HG03108 (cell line): ENCODE measurements around the gene RNASE7.

Source experiments
- ATAC-seq: cut with Tn5 transposase; IDR thresholded peaks from one replicate; pipeline ENCODE4 v1.9.1; 2021; ENCODE audit warnings: moderate library complexity; ENCODE audit not compliant: unreplicated experiment

RNASE7 gene

DNA sequence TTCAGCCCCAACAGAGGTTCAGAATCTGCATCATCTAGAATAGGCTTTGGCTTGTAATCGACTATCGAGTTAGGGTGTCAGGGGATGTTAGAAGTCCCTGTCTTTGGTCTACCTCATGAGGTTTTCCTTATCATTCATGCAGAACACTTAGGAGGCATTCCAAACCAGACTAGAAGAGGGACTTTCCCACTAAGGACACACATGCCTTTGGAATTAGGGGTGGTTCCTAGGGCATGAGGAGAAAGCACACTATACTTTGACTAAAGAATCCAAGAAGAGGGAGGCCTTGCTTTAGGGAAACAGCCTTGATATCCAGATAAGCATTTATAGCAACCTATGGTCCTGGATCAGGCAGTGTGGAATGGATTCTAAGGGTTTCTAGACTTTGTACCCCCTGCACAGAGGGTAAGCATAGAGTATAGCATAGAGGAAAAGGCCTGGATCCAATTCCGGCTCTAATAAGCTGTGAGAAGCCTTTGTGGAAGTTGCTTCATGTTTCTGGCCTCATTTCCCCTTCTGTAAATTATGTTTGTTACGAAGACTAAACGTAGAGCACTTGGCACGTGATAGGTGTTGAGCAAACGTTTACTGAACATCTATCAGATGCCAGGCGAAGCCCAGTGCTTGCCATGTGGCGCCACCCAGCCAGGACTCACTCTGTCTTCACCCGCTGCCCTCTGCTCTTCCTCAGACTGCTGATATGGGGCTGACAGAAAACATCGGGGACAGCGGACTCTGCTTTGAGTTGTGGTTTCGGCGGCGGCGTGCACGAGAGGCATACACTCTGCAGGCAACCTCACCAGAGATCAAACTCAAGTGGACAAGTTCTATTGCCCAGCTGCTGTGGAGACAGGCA is 43.1 kb downstream of the RNASE7 start:
- no peak for ATAC-seq

DNA sequence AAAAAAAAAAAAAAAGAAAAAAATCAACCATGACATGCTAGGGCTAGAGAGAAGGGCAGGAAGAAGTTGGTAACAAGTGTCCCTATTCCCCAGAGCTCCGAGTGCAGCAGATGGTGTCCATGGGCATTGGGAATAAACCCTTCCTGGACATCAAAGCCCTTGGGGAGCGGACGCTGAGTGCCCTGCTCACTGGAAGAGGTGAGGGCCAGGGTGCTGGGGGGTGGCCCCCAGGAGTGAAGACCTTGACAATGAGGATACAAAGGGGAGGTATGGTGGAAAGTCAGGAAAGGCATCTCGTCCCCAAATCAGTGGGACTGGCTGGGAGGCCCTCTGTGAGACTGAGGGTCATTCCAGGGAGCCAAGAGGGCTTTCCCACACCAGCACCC is 44.7 kb downstream of the RNASE7 start:
- no peak for ATAC-seq

DNA sequence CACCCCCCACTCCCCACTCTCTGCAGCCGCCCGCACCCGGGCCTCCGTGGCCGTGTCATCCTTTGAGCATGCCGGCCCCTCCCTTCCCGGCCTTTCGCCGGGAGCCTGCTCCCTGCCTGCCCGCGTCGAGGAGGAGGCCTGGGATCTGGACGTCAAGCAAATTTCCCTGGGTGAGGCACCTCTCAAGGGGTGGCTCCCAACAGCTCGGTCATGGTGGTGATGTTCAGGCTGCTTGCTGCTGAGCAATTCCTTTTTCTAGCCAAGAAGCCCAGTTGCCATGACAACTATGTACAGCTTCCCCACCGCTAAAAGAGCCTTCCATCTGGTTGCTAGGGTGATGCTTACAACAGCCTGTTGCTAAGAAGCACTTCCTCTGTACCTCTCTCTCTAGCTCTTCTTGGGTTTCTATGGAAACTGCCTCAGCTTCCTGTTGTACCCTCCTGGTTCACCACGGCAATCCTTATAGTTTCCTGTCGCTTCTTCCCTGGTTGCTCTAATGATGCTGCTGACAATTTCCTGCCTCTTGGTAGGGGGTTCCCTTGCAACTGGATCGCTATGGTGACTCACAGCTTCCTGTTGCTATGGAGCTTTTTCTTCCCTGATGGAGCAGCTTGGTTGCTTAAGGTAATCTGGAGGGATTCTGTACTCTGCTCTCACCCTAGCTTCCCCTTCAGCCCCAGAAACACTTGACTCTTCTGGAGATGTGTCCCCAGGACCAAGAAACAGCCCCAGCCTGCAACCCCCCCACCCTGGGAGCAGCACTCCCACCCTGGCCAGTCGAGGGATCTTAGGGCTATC is 45.3 kb downstream of the RNASE7 start:
- no peak for ATAC-seq

DNA sequence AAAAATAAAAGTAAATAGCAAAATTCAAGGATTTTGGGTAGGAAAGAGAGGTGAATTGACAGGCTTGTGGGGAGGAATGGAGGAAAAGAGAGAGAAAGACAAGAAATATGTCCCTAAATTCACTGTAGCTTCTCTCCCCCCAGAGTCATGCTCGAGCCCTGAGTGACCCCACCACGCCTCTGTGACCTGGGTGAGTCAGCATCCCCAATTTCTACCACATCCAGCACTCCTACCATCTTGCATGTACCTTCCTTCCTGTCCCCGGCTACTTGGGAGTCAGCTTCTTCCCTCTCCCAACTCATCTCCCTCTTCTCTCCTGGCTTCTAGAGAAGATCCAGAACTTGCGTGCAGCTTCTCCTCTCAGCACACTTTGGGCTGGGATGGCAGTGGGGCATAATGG is 46.5 kb downstream of the RNASE7 start:
- no peak for ATAC-seq

DNA sequence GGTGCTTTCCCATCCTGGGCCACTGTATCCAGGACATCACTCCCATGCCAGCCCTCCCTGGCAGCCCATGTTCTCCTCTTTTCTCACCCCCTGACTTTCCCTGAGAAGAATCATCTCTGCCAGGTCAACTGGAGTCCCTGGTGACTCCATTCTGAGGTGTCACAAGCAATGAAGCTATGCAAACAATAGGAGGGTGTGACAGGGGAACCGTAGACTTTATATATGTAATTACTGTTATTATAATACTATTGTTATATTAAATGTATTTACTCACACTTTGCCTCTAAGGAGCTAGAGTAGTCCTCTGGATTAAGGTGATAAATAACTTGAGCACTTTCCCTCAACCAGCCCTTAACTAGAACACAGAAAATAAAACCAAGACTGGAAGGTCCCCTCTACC is 47.1 kb downstream of the RNASE7 start:
- no peak for ATAC-seq

DNA sequence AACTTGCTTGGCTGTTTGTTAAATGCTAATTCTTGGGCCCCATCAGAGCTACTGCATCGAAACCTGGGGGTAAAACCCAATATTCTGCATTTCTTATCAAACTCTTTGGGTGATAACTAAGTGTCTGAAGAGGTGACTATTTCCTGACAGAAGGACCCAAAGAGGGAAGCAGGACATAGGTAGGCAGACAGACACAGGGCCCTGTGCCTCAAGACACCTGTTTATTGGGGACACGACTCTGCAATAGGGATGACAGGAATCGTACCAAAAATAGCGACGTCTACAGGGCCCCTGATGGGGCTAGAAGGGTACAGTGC is 47.7 kb downstream of the RNASE7 start:
- ATAC-seq = no peak

DNA sequence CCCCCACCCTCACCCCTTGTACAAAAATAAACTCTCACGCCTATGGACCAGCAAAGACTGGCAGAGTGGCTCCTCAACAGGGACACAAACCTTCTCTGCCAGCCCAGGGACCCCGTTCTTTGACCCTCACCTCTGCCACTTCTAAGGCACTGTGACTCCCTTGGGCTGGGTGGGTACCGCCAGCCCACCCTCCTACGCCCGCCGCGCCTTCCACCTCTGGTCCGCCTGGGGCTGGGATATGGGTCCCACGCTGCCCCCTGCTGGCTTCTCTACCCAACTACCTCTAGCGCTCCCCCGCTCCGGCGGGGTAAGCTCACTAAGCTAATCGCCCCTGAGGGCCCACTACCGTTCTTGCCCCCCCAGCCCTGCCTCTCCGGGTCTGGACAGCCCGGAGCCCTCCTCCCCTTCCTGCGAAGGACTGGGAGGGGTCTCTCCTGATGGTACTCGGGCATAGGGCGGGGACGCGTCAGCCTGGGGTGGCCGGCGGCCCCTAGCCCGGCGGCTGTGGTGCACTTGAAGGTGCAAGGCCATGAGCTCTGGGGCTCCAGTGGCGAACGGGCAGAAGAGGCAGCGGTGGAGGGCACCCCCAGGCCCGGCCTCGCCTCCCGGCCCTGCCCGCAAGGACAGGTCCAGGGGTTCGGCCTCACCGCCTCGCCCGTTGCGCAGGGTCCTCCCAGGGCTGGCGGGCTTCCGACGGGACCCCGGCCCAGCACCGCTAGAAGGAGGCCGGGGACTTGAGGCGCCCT is 48.2 kb downstream of the RNASE7 start:
- no peak for ATAC-seq

DNA sequence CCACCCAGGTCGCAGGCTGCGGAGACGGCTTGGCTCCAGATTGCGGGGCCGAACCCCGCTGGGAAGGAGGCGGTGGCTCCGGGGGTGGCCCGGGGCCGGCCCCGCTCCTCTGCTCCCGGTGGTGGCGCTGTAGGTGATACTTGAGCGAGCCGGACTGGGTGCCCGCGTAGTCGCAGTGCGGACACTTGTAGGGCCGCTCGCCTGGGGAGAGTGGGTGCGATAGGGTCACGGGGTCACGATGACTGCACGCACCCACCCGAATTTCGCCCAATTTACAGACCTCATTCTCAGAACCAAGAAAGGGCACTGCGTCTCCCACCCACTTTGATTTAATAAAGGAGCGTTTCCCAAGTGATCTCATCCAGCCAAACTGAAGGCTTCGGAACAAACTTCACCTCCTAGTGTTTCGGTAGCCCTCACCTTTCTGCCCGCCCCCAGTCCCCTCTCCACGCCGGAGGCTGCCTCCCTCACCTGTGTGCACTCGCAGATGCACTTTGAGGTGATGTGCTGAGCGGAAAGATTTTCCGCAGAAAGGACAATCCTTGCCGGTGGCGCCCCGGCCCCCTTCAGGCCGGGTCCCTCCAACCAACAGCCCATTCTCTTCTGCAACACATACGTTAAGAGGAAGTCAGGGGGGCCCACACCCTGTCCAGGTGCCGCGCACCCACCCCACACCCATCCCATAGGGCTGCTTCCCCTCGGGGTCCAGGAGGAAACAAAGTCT is 48.9 kb downstream of the RNASE7 start:
- no peak for ATAC-seq

DNA sequence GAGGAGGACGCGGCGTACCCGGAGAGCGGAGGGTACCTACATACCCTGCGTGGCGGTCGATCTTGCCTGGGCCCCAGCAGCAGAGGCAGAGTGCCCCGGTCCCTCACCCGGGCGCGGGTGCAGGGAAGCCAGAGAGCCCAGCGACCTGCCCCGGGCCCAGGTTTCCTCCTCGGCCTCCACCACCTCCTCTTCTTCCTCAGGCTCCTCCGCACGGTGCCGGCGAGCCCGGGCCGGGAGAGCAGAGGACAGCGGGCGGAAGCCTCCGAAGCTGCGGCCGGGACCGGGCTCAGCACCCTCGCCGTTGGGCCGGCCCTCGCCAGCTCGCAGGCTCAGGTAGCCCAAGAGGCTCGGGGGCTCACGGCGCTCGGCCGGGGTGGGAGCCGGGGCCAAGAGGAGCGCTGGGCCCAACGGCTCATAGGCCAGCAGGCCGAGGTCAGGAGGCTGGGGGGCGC is 49.7 kb downstream of the RNASE7 start:
- ATAC-seq = no peak

DNA sequence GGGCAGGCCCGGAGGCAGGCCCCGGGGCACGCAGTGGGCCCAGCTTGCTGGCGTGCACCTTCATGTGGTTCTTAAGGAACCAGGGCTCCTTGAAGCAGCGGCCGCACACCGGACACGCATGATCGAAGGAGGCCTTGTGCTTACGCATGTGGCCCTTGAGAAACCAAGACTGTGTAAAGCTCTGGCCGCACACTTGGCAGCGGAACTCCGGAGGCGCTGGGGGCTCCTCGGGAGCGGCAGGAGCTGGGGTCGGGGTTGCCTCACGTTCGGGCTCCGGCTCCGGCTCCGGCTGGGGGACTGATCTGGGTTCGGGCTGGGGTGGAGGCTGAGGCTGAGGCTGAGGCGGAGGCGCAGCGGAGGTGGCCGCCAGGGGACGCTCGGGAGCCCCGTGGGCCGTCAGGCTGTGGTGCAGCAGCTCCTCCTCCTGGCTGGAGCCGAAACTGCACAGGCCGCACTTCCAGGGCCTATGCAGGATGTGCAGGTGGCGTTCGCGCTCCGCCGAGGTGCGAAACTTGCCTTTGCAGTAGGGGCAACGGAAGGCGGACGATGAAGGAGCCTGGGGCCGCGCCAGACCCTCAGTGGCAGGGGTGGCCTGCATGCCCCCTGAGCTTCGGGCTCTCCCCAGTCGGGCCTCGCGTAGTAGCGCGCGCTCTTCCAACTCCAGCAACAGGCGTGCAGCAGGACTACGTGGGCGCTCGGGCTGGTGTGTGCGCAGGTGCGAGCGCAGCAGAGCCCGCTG is 50.3 kb downstream of the RNASE7 start:
- peak; percentile 77 for ATAC-seq

DNA sequence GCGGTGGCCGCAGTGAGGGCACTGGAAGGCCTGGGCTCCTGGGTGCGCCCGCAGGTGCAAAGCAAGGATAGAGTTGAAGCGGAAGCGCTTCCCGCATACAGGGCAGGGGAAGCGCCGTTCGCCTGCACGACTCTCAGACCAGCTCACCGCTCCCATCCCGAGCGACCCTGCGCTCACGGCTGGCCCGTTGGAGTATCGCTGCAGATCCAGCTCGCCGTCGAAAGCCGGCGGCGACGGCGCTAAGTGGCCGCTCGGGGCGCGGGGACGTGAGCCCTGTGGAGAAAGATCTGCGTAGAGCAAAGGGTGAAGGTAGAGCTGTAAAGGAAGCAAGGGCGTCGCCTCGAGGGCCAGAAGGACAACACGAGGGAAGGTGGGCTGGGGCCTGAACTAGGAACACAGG is 50.9 kb downstream of the RNASE7 start:
- ATAC-seq = no peak
